Measurements from ENCODE around the gene MPHOSPH10.

Gene MPHOSPH10

GRCh38 chr2:71187589-71187988 is 57.2 kb downstream of the MPHOSPH10 start:
- no peak for TF ChIP-seq ZFP3 (CRISPR knock-in tag; IDR thresholded peaks at IDR 0.05)
- TF ChIP-seq ZFP30 (CRISPR knock-in tag; IDR thresholded peaks at IDR 0.05): no peak
- TF ChIP-seq ZNF70 (CRISPR knock-in tag; IDR thresholded peaks at IDR 0.05): no peak
- TF ChIP-seq PPARA (CRISPR knock-in tag; IDR thresholded peaks at IDR 0.05; ENCODE audit: borderline replicate concordance): no peak
- TF ChIP-seq TCF4 (CRISPR knock-in tag; IDR thresholded peaks at IDR 0.05; ENCODE audit: borderline replicate concordance): no peak
- no peak for TF ChIP-seq CSDC2 (CRISPR knock-in tag; IDR thresholded peaks at IDR 0.05)
- no peak for TF ChIP-seq ZC3H10 (CRISPR knock-in tag; IDR thresholded peaks at IDR 0.05)
- no peak for TF ChIP-seq ZNF565 (CRISPR knock-in tag; conservative IDR thresholded peaks at IDR 0.05; ENCODE audit: low read depth)
- no peak for TF ChIP-seq GLIS3 (CRISPR knock-in tag; IDR thresholded peaks at IDR 0.05)
- TF ChIP-seq SNAI2 (CRISPR knock-in tag; IDR thresholded peaks at IDR 0.05): no peak
- no peak for ATAC-seq

- ATAC-seq: peak; percentile 55; the same call in 2 of the 3 replicates
- TF ChIP-seq CSRNP3 (CRISPR knock-in tag; IDR thresholded peaks at IDR 0.05) (no peak), TCF4 (CRISPR knock-in tag; IDR thresholded peaks at IDR 0.05; ENCODE audit: borderline replicate concordance) (no peak), OSR1 (CRISPR knock-in tag; IDR thresholded peaks at IDR 0.05) (no peak)
These were observed 60.5 kb downstream of the MPHOSPH10 start for GRCh38 chr2:71190656-71191569.

GRCh38 chr2:71191570-71191943 is 61.1 kb downstream of the MPHOSPH10 start:
- TF ChIP-seq OSR1 (CRISPR knock-in tag; IDR thresholded peaks at IDR 0.05) (no peak), ZC3H10 (CRISPR knock-in tag; IDR thresholded peaks at IDR 0.05) (no peak), TOX (CRISPR knock-in tag; IDR thresholded peaks at IDR 0.05; ENCODE audit: borderline replicate concordance) (no peak), ISL1 (CRISPR knock-in tag; IDR thresholded peaks at IDR 0.05) (no peak), CSDC2 (CRISPR knock-in tag; IDR thresholded peaks at IDR 0.05) (no peak), RARB (CRISPR knock-in tag; IDR thresholded peaks at IDR 0.05) (no peak), ZFP30 (CRISPR knock-in tag; IDR thresholded peaks at IDR 0.05) (no peak), ZNF8 (CRISPR knock-in tag; IDR thresholded peaks at IDR 0.05) (no peak), ZNF70 (CRISPR knock-in tag; IDR thresholded peaks at IDR 0.05) (no peak), POU6F1 (CRISPR knock-in tag; IDR thresholded peaks at IDR 0.05; ENCODE audit: borderline replicate concordance, low read depth) (no peak), CREB5 (CRISPR knock-in tag; IDR thresholded peaks at IDR 0.05; ENCODE audit: low read depth) (no peak), PPARA (CRISPR knock-in tag; IDR thresholded peaks at IDR 0.05; ENCODE audit: borderline replicate concordance) (no peak), ESRRG (CRISPR knock-in tag; IDR thresholded peaks at IDR 0.05) (no peak), ZNF565 (CRISPR knock-in tag; conservative IDR thresholded peaks at IDR 0.05; ENCODE audit: low read depth) (no peak)
- ATAC-seq: no peak
